HCT116 (cell line): ENCODE measurements around the gene STRIT1. TPM values are rescaled to one million over a fixed set of nuclear protein-coding genes. Genes with fewer than 3 reads are reported as not detected.

Experiments
- ATAC-seq: fragments of 200-7000 bp; cut with Tn5 transposase; 2 replicates; pipeline ENCODE4 v1.9.1; 2020; ENCODE audit warnings: mild to moderate bottlenecking, moderate library complexity
- BruUV-seq: library from RNA; stranded (reverse); fragments of 400-500 nt; replicated peaks from 2 replicates; lab custom pipeline; 2021; lab: Mats Ljungman, UMichigan
- CTCF ChIA-PET: fragments of 300-600 bp; sonication (Branson Sonifier 250); formaldehyde crosslinking; loops from one replicate; lab custom pipeline; 2021; ENCODE audit warnings: antibody characterized with exemption; lab: Charles Lee
- POLR2A ChIA-PET: fragments of 300-600, 350-600 bp; sonication (Branson Sonifier 250); formaldehyde crosslinking; loops from one replicate; lab custom pipeline; 2021; ENCODE audit warnings: antibody characterized with exemption; lab: Charles Lee
- RAD21 ChIA-PET, 2 experiments: fragments of 300-600 bp; sonication (Branson Sonifier 250); formaldehyde crosslinking; loops; one replicate each; lab custom pipeline; 2023; ENCODE audit warnings: low total read pairs in 2 of 2; ENCODE audit not compliant: uncharacterized antibody in 2 of 2, unreplicated experiment in 2 of 2, low non-redundant PET in 1 of 2; lab: Charles Lee
- DNase-seq: peaks from one replicate; pipeline ENCODE4 v3.0.0-alpha.2; 2010; ENCODE audit warnings: low read depth, low spot score
- H2AFZ ChIP-seq: fragments of 200-600 bp; shearing (Covaris generic), sonication (generic); 2 replicates; pipeline ENCODE4 v1.6.1; 2017; ENCODE audit warnings: low read depth, mixed run types, mixed read lengths, antibody characterized with exemption, low read length; ENCODE audit not compliant: poor library complexity, severe bottlenecking
- H3K27ac ChIP-seq: 2 replicates; pipeline ENCODE4 v1.5.1; 2012; ENCODE audit warnings: low read depth, low read length
- H3K27me3 ChIP-seq: fragments of 200-600 bp; sonication (generic); 2 replicates; pipeline ENCODE4 v1.6.1; 2016; ENCODE audit warnings: mixed run types, low read length, mixed read lengths; ENCODE audit not compliant: insufficient read depth
- H3K36me3 ChIP-seq, 2 experiments: fragments of 200-500 bp in 1 of 2; fragments of 200-600 bp in 1 of 2; sonication (Bioruptor generic) in 1 of 2; sonication (generic) in 1 of 2; 2 replicates each; pipeline versions ENCODE4 v1.5.1 to v1.6.1; 2014 to 2016; ENCODE audit warnings: low read length in 2 of 2, inconsistent platforms in 1 of 2, mixed read lengths in 1 of 2, mixed run types in 1 of 2; ENCODE audit not compliant: insufficient read depth in 2 of 2, control insufficient read depth in 1 of 2
- H3K4me1 ChIP-seq, 2 experiments: fragments of 200-600 bp in 1 of 2; sonication (generic) in 1 of 2; 2 replicates each; pipeline versions ENCODE4 v1.5.1 to v1.6.1; 2012 to 2017; ENCODE audit warnings: low read length in 2 of 2, inconsistent platforms in 1 of 2, mild to moderate bottlenecking in 1 of 2, mixed read lengths in 1 of 2, mixed run types in 1 of 2, moderate library complexity in 1 of 2; ENCODE audit not compliant: insufficient read depth in 2 of 2, control insufficient read depth in 1 of 2
- H3K4me2 ChIP-seq: fragments of 200-600 bp; sonication (generic); 2 replicates; pipeline ENCODE4 v1.6.1; 2017; ENCODE audit warnings: mixed run types, low read length, mixed read lengths
- H3K4me3 ChIP-seq, 2 experiments: fragments of 200-600 bp in 1 of 2; sonication (generic) in 1 of 2; replicated peaks in 1 of 2; 2 replicates each; pipeline ENCODE4 v1.5.1; 2011 to 2016; ENCODE audit warnings: low read length in 2 of 2, control low read depth in 1 of 2, low read depth in 1 of 2, mild to moderate bottlenecking in 1 of 2, mixed read lengths in 1 of 2, mixed run types in 1 of 2
- H3K79me2 ChIP-seq: fragments of 200-600 bp; sonication (generic); 2 replicates; pipeline ENCODE4 v1.6.1; 2017; ENCODE audit warnings: mild to moderate bottlenecking, mixed run types, low read length, moderate library complexity, mixed read lengths; ENCODE audit not compliant: insufficient read depth
- H3K9ac ChIP-seq: fragments of 200-600 bp; sonication (generic); 2 replicates; pipeline ENCODE4 v1.6.1; 2016; ENCODE audit warnings: low read length, mixed read lengths
- H3K9me2 ChIP-seq: fragments of 200-600 bp; sonication (generic), shearing (Covaris generic); 2 replicates; pipeline ENCODE4 v1.6.1; 2017; ENCODE audit warnings: mixed run types, mild to moderate bottlenecking, moderate library complexity; ENCODE audit not compliant: insufficient read depth
- H3K9me3 ChIP-seq, 2 experiments: fragments of 200-500 bp in 1 of 2; fragments of 200-600 bp in 1 of 2; sonication (Bioruptor generic) in 1 of 2; sonication (generic) in 1 of 2; 2 replicates each; pipeline ENCODE4 v1.6.1; 2014 to 2017; ENCODE audit warnings: low read length in 2 of 2, mixed read lengths in 2 of 2, inconsistent platforms in 1 of 2, low read depth in 1 of 2, mild to moderate bottlenecking in 1 of 2, mixed run types in 1 of 2, moderate library complexity in 1 of 2; ENCODE audit not compliant: control insufficient read depth in 1 of 2, insufficient read depth in 1 of 2
- H4K20me1 ChIP-seq: fragments of 200-600 bp; sonication (generic), shearing (Covaris generic); 2 replicates; pipeline ENCODE4 v1.6.1; 2017; ENCODE audit warnings: mixed run types, mild to moderate bottlenecking, moderate library complexity; ENCODE audit not compliant: insufficient read depth
- CEBPB ChIP-seq: IDR thresholded peaks from 2 replicates; pipeline ENCODE4 v1.6.1; 2012; ENCODE audit warnings: low read depth
- EGR1 ChIP-seq: IDR thresholded peaks from 2 replicates; pipeline ENCODE4 v1.6.1; 2012; ENCODE audit warnings: low read depth
- EZH2phosphoT487 ChIP-seq: fragments of 200-600 bp; IDR thresholded peaks from 2 replicates; pipeline ENCODE4 v1.6.1; 2018; ENCODE audit warnings: antibody characterized with exemption, borderline replicate concordance
- POLR2A ChIP-seq: IDR thresholded peaks from 2 replicates; pipeline ENCODE4 v1.7.0; 2011; ENCODE audit warnings: borderline replicate concordance; ENCODE audit not compliant: insufficient read depth, insufficient read length; ENCODE audit errors: extremely low read depth
- REST ChIP-seq: IDR thresholded peaks from 2 replicates; pipeline ENCODE4 v1.6.1; 2012; ENCODE audit warnings: low read depth
- SIN3A ChIP-seq: IDR thresholded peaks from 2 replicates; pipeline ENCODE4 v1.6.1; 2012; ENCODE audit warnings: low read depth
- SRF ChIP-seq: IDR thresholded peaks from 2 replicates; pipeline ENCODE4 v1.6.1; 2012; ENCODE audit warnings: low read depth
- YY1 ChIP-seq: IDR thresholded peaks from 2 replicates; pipeline ENCODE4 v1.6.1; 2011; ENCODE audit warnings: low read length, low read depth, moderate library complexity, mild to moderate bottlenecking; ENCODE audit not compliant: insufficient replicate concordance; ENCODE audit errors: extremely low read depth
- intact Hi-C: fragments of 100-400 bp; cut with micrococcal nuclease; formaldehyde crosslinking; loops from 2 replicates; pipeline ENCODE4 v1.10.0; 2022
- total RNA-seq: library from RNA; stranded (reverse); gene quantifications from one replicate; pipeline ENCODE4 v1.2.1, GENCODE V29; 2021; ENCODE audit not compliant: unreplicated experiment
- TF ChIP-seq, protein P1 (sequence below): IDR thresholded peaks from 2 replicates; pipeline ENCODE4 v1.6.1; 2011; ENCODE audit warnings: mild to moderate bottlenecking, low read length, moderate library complexity; ENCODE audit not compliant: insufficient replicate concordance; ENCODE audit errors: extremely low read depth

Gene STRIT1
- total RNA-seq, 1 experiment from 2014 or later = not detected

GRCh38 chr3:155241579-155241978, 51.9 kb downstream of the STRIT1 start:
- no peak for TF ChIP-seq POLR2A
- TF ChIP-seq, protein P1, sequence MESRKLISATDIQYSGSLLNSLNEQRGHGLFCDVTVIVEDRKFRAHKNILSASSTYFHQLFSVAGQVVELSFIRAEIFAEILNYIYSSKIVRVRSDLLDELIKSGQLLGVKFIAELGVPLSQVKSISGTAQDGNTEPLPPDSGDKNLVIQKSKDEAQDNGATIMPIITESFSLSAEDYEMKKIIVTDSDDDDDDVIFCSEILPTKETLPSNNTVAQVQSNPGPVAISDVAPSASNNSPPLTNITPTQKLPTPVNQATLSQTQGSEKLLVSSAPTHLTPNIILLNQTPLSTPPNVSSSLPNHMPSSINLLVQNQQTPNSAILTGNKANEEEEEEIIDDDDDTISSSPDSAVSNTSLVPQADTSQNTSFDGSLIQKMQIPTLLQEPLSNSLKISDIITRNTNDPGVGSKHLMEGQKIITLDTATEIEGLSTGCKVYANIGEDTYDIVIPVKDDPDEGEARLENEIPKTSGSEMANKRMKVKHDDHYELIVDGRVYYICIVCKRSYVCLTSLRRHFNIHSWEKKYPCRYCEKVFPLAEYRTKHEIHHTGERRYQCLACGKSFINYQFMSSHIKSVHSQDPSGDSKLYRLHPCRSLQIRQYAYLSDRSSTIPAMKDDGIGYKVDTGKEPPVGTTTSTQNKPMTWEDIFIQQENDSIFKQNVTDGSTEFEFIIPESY = no peak
- TF ChIP-seq REST = no peak
- TF ChIP-seq SRF = no peak
- no peak for TF ChIP-seq SIN3A
- no peak for TF ChIP-seq EGR1
- TF ChIP-seq CEBPB = no peak
- no peak for TF ChIP-seq YY1
- TF ChIP-seq EZH2phosphoT487 = no peak
- TF ChIP-seq, all 23 proteins: peak for 0
- no TSS peak for BruUV-seq
- H3K27ac ChIP-seq = no peak overlapping the region
- intact Hi-C loops = no loop called here
- CTCF ChIA-PET = no interaction called here
- H3K36me3 ChIP-seq = no peaks in the 10 kb centered on the region
- H3K4me3 ChIP-seq = no peak overlapping the region
- no peaks in the 10 kb centered on the region for H3K27me3 ChIP-seq
- H3K9ac ChIP-seq = no peak overlapping the region
- DNase-seq = no peak
- POLR2A ChIA-PET = no interaction called here
- H3K79me2 ChIP-seq = no peaks in the 10 kb centered on the region
- no peaks in the 10 kb centered on the region for H3K4me1 ChIP-seq
- H2AFZ ChIP-seq = no peak overlapping the region
- H3K9me3 ChIP-seq = no peaks in the 10 kb centered on the region
- ATAC-seq = no peak
- H3K9me2 ChIP-seq = no peaks in the 10 kb centered on the region
- RAD21 ChIA-PET = no interaction called here
- no peak overlapping the region for H3K4me2 ChIP-seq
- no peaks in the 10 kb centered on the region for H4K20me1 ChIP-seq

Other genes starting within 250 kb of the STRIT1 start
- gene MME, start 213.4 kb downstream of the STRIT1 start, total RNA-seq = 0.34 TPM